Endodermal cell (in vitro differentiated cells): Measurements from ENCODE around the gene PNPT1. TPM values are rescaled to one million over a fixed set of nuclear protein-coding genes. Genes with fewer than 3 reads are reported as not detected.
"Not testable (repeated sequence)": the region's sequence is repeated elsewhere in the genome, so short reads cannot be mapped to it uniquely, and the experiment has no call there.

Experiments
- DNase-seq: peaks from one replicate; pipeline ENCODE4 v3.0.0-alpha.2; 2017
- H3K27ac ChIP-seq: 2 replicates; pipeline ENCODE4 v1.5.1; 2013; ENCODE audit warnings: mild to moderate bottlenecking, low read depth, low read length, moderate library complexity
- H3K27me3 ChIP-seq: 2 replicates; pipeline ENCODE4 v1.6.1; 2013; ENCODE audit warnings: mild to moderate bottlenecking, low read length, moderate library complexity; ENCODE audit not compliant: insufficient read depth, control insufficient read depth, poor library complexity, severe bottlenecking
- H3K36me3 ChIP-seq: 2 replicates; pipeline ENCODE4 v1.7.0; 2013; ENCODE audit warnings: mild to moderate bottlenecking, low read length, moderate library complexity; ENCODE audit not compliant: control insufficient read depth, insufficient read depth
- H3K4me1 ChIP-seq: one replicate; pipeline ENCODE4 v1.7.0; 2013; ENCODE audit warnings: low read length; ENCODE audit not compliant: control insufficient read depth, insufficient read depth
- H3K4me3 ChIP-seq: 2 replicates; pipeline ENCODE4 v1.5.1; 2013; ENCODE audit warnings: mild to moderate bottlenecking, low read length, moderate library complexity
- H3K9ac ChIP-seq: 2 replicates; pipeline ENCODE4 v1.6.1; 2013; ENCODE audit warnings: mild to moderate bottlenecking, low read length, moderate library complexity; ENCODE audit not compliant: poor library complexity, severe bottlenecking; ENCODE audit errors: extremely low read depth
- H3K9me3 ChIP-seq: 2 replicates; pipeline ENCODE4 v1.6.1; 2013; ENCODE audit warnings: mild to moderate bottlenecking, low read length, moderate library complexity; ENCODE audit not compliant: control insufficient read depth
- H3K27ac Mint-ChIP-seq: 2 replicates; pipeline ENCODE4 v1.8.0; 2020; ENCODE audit warnings: mixed read lengths
- H3K27me3 Mint-ChIP-seq: 2 replicates; pipeline ENCODE4 v1.8.0; 2021; ENCODE audit warnings: mild to moderate bottlenecking, mixed read lengths; ENCODE audit not compliant: insufficient read depth
- H3K36me3 Mint-ChIP-seq: 2 replicates; pipeline ENCODE4 v1.8.0; 2020; ENCODE audit warnings: low read depth, mixed read lengths
- H3K4me1 Mint-ChIP-seq: 2 replicates; pipeline ENCODE4 v1.8.0; 2020; ENCODE audit warnings: mixed read lengths
- H3K4me3 Mint-ChIP-seq: 2 replicates; pipeline ENCODE4 v1.8.0; 2020; ENCODE audit warnings: mild to moderate bottlenecking, moderate library complexity, mixed read lengths
- H3K9me3 Mint-ChIP-seq: 2 replicates; pipeline ENCODE4 v1.8.0; 2020; ENCODE audit warnings: mild to moderate bottlenecking, mixed read lengths
- WGBS, 2 experiments: methylation state at CpG; one replicate each; pipeline versions ENCODE4 v1.1.5 to v1.1.7; 2013; ENCODE audit warnings: missing lambda C conversion rate in 2 of 2, mixed read lengths in 1 of 2; ENCODE audit not compliant: insufficient coverage in 1 of 2, insufficient read length in 1 of 2; 5-methylcytosine and 5-hydroxymethylcytosine counted together
- total RNA-seq, 2 donors: library from RNA; stranded (reverse); fragmentation: NEBNext Ultra II Directional in 1 of 2; extraction: Animal tissue kit (Norgen Biotek cat#: 25700) in 1 of 2; gene quantifications; 2 replicates in 1 of 2; 3 replicates in 1 of 2; pipeline ENCODE4 v1.2.1, GENCODE V29; 2021
- TF ChIP-seq, protein P1 (sequence below): fragments of 200-600 bp; sonication (generic); conservative IDR thresholded peaks from 2 replicates; pipeline ENCODE4 v1.5.0; 2021; ENCODE audit warnings: antibody characterized with exemption, mild to moderate bottlenecking

The PNPT1 gene
- total RNA-seq, 2 donors from 2014 or later: 42.1 TPM

DNA sequence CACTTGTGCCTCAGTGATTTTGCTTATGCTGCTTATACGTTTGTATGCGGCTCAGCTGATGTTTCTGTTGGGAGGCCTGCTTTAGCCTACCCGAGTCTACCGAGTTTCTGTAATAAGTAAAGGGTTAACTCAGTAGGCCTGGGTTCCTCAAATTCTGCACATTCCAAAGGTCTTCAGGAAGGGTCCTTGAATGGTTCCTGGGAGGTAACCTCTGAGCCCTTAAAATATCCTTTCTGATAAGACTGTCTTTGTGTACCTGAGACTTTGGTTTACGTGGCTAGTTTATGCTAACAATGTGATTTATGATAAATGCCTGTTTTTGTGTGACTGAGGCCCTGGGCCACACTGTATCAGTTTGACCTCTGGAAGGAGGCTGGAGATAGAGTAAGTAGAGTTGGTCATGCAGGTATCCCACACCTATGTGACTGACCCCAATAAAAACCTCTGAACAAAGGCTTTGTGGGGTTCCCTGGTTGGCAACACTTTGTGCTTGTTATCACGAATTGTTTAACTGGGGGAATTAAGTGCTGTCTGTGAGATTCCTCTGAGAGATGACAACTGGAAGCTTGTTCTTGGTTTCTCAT is 18.9 kb upstream of the PNPT1 start:
- no peaks in the 10 kb centered on the region for H3K27me3 Mint-ChIP-seq
- DNase-seq: peak; percentile 68

DNA sequence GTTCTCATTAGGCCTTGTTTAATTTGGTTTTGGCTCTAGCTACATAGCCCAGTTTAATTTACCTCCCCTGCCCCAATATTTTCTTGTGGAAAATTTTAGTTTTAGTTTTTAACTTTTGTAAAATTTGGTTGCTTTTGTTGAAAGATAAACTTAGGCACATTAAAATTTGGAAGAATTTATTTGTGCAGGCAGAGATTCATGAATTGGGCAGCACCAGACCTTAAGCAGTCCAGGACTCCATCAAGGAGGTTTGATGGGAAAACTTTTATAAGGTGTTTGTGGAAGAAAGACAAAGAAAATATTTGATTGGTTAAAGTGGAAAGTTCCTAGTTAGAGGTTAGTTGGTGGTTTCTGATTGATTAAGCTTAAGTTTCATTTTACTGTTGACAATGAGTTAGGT is 16.4 kb upstream of the PNPT1 start:
- H3K27me3 Mint-ChIP-seq: no peaks in the 10 kb centered on the region

More for the DNA sequence above, 18.9 kb upstream of the PNPT1 start:
- Mint-ChIP-seq H3K4me1 (peaks cover 27% of the 10 kb centered on the region), H3K36me3 (no peaks in the 10 kb centered on the region), H3K27ac (peak overlapping the region; percentile 86), H3K4me3 (no peak overlapping the region), H3K9me3 (no peaks in the 10 kb centered on the region)
- H3K36me3 ChIP-seq: no peaks in the 10 kb centered on the region
- peak overlapping the region; percentile 61 for H3K4me3 ChIP-seq
- H3K4me1 ChIP-seq: no peaks in the 10 kb centered on the region
- H3K27me3 ChIP-seq: no peaks in the 10 kb centered on the region
- peak overlapping the region; percentile 32 for H3K9ac ChIP-seq
- H3K9me3 ChIP-seq: no peaks in the 10 kb centered on the region
- TF ChIP-seq, protein P1, sequence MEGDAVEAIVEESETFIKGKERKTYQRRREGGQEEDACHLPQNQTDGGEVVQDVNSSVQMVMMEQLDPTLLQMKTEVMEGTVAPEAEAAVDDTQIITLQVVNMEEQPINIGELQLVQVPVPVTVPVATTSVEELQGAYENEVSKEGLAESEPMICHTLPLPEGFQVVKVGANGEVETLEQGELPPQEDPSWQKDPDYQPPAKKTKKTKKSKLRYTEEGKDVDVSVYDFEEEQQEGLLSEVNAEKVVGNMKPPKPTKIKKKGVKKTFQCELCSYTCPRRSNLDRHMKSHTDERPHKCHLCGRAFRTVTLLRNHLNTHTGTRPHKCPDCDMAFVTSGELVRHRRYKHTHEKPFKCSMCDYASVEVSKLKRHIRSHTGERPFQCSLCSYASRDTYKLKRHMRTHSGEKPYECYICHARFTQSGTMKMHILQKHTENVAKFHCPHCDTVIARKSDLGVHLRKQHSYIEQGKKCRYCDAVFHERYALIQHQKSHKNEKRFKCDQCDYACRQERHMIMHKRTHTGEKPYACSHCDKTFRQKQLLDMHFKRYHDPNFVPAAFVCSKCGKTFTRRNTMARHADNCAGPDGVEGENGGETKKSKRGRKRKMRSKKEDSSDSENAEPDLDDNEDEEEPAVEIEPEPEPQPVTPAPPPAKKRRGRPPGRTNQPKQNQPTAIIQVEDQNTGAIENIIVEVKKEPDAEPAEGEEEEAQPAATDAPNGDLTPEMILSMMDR: no peak
- WGBS, 2 experiments: 47 to 62% methylated on average over 4 to 6 of the region's 6 CpGs
- no peak overlapping the region for H3K27ac ChIP-seq

DNA sequence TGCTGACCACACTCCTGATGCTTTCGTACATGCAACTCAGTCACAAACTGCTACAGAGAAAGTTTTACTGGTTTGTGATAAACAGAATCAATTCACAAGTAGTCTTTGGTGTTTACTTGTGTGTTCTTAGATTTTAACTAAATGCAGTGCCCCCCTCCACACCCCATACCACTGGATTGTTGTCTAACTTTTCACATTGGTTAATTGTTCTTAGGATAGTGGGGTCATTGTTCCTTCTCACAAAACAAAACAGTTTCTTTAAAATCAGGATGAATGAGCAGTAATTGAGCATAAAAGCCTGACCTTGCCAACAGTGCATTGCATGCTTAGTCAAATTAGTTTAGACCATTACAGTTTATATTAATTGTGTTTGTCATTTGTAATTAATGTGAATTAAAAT is 14.1 kb upstream of the PNPT1 start:
- no peaks in the 10 kb centered on the region for H3K36me3 Mint-ChIP-seq
- Histone ChIP-seq H3K36me3 (no peaks in the 10 kb centered on the region), H3K9me3 (no peaks in the 10 kb centered on the region), H3K4me3 (no peak overlapping the region), H3K27ac (no peak overlapping the region), H3K27me3 (no peaks in the 10 kb centered on the region), H3K4me1 (no peaks in the 10 kb centered on the region), H3K9ac (no peak overlapping the region)
- TF ChIP-seq, protein P1: no peak
- H3K9me3 Mint-ChIP-seq: no peaks in the 10 kb centered on the region
- H3K4me3 Mint-ChIP-seq: no peak overlapping the region
- 90% methylated on average over 1 of the region's 1 CpG; no CpG with 5 or more reads in 1 of the 2 experiments for WGBS, 2 experiments
- no peak for DNase-seq
- peaks cover 28% of the 10 kb centered on the region for H3K4me1 Mint-ChIP-seq
- H3K27ac Mint-ChIP-seq: no peak overlapping the region
- peaks cover 9% of the 10 kb centered on the region for H3K27me3 Mint-ChIP-seq

More for the DNA sequence above, 16.4 kb upstream of the PNPT1 start:
- H3K9ac ChIP-seq: no peak overlapping the region
- H3K4me3 ChIP-seq: no peak overlapping the region
- DNase-seq: no peak
- Mint-ChIP-seq H3K27ac (no peak overlapping the region), H3K36me3 (no peaks in the 10 kb centered on the region), H3K4me1 (peaks cover 39% of the 10 kb centered on the region), H3K9me3 (no peaks in the 10 kb centered on the region), H3K4me3 (no peak overlapping the region)
- no peaks in the 10 kb centered on the region for H3K36me3 ChIP-seq
- no peaks in the 10 kb centered on the region for H3K9me3 ChIP-seq
- no peaks in the 10 kb centered on the region for H3K4me1 ChIP-seq
- no peaks in the 10 kb centered on the region for H3K27me3 ChIP-seq
- TF ChIP-seq, protein P1: no peak
- no peak overlapping the region for H3K27ac ChIP-seq

DNA sequence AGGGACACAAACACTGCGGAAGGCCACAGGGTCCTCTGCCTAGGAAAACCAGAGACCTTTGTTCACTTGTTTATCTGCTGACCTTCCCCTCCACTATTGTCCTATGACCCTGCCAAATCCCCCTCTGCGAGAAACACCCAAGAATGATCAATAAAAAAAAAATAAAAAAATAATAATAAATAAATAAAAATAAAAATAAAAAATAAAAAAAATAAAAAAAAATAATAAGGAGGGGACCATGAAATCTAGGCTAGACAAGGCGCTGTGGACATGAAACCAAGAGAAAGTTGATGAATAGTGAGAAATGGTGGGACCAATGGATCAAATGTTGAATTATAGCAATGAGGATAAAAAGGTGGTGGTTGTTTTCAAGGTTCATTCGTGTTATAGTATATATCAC is 12.6 kb upstream of the PNPT1 start:
- not testable (repeated sequence) for H3K9me3 ChIP-seq, H3K9me3 Mint-ChIP-seq, H3K27me3 ChIP-seq, H3K27ac ChIP-seq, H3K4me3 Mint-ChIP-seq, H3K36me3 Mint-ChIP-seq, H3K36me3 ChIP-seq, H3K9ac ChIP-seq, DNase-seq, H3K4me1 ChIP-seq, H3K4me3 ChIP-seq, H3K27me3 Mint-ChIP-seq
- H3K27ac Mint-ChIP-seq: peak overlapping the region; percentile 30
- peaks cover 18% of the 10 kb centered on the region for H3K4me1 Mint-ChIP-seq
- 84% methylated on average over 2 of the region's 4 CpGs; no CpG with 5 or more reads in 1 of the 2 experiments for WGBS, 2 experiments
